GM23338 (cell line): ENCODE data around the gene FBRSL1. TPM values are rescaled to one million over a fixed set of nuclear protein-coding genes. Genes with fewer than 3 reads are reported as not detected.

Experiments used
- ATAC-seq: fragments of 200-7000 bp; cut with Tn5 transposase; 3 replicates; pipeline ENCODE4 v1.9.1; 2020
- DNase-seq: peaks from one replicate; pipeline ENCODE4 v3.0.0-alpha.2; 2015; ENCODE audit warnings: low spot score
- H2AFZ ChIP-seq: fragments of 200-600 bp; sonication (generic); 2 replicates; pipeline ENCODE4 v1.8.0; 2016; ENCODE audit warnings: antibody characterized with exemption, mild to moderate bottlenecking, moderate library complexity
- H3F3A ChIP-seq: fragments of 200-600 bp; sonication (generic); replicated peaks from 2 replicates; pipeline ENCODE4 v1.8.0; 2017; ENCODE audit warnings: antibody characterized with exemption, mixed run types, low read depth
- H3K27ac ChIP-seq: fragments of 200-600 bp; sonication (generic); 2 replicates; pipeline ENCODE4 v1.6.1; 2016; ENCODE audit warnings: low read depth
- H3K27me3 ChIP-seq: fragments of 200-600 bp; sonication (generic); 2 replicates; pipeline ENCODE4 v1.8.0; 2016; ENCODE audit warnings: mild to moderate bottlenecking, mixed run types, moderate library complexity; ENCODE audit not compliant: insufficient read depth
- H3K36me3 ChIP-seq: fragments of 200-600 bp; sonication (generic); 2 replicates; pipeline ENCODE4 v1.8.0; 2016; ENCODE audit warnings: mild to moderate bottlenecking; ENCODE audit not compliant: insufficient read depth
- H3K4me1 ChIP-seq: fragments of 200-600 bp; sonication (generic); 2 replicates; pipeline ENCODE4 v1.8.0; 2016; ENCODE audit warnings: mild to moderate bottlenecking, moderate library complexity; ENCODE audit not compliant: insufficient read depth
- H3K4me2 ChIP-seq: fragments of 200-600 bp; sonication (generic); 2 replicates; pipeline ENCODE4 v1.7.1; 2017; ENCODE audit warnings: mixed run types
- H3K4me3 ChIP-seq: fragments of 200-600 bp; sonication (generic); 2 replicates; pipeline ENCODE4 v1.6.1; 2016; ENCODE audit warnings: mixed run types
- H3K79me2 ChIP-seq: fragments of 200-600 bp; sonication (generic); replicated peaks from 2 replicates; pipeline ENCODE4 v1.8.0; 2017; ENCODE audit warnings: mild to moderate bottlenecking; ENCODE audit not compliant: insufficient read depth
- H3K9me2 ChIP-seq: fragments of 200-600 bp; sonication (generic); 2 replicates; pipeline ENCODE4 v1.8.0; 2017; ENCODE audit not compliant: insufficient read depth
- H4K20me1 ChIP-seq: fragments of 200-600 bp; sonication (generic); replicated peaks from 2 replicates; pipeline ENCODE4 v1.8.0; 2017; ENCODE audit warnings: mild to moderate bottlenecking; ENCODE audit not compliant: insufficient read depth
- H3K27ac Mint-ChIP-seq: 2 replicates; pipeline ENCODE4 v1.8.0; 2020; ENCODE audit warnings: inconsistent platforms, mild to moderate bottlenecking, moderate library complexity, mixed read lengths
- H3K27me3 Mint-ChIP-seq: 3 replicates; pipeline ENCODE4 v1.8.0; 2022; ENCODE audit warnings: low read depth, mild to moderate bottlenecking, moderate library complexity, mixed read lengths, inconsistent platforms; ENCODE audit not compliant: insufficient read depth, poor library complexity
- H3K36me3 Mint-ChIP-seq: 3 replicates; pipeline ENCODE4 v1.8.0; 2021; ENCODE audit warnings: low read depth, mild to moderate bottlenecking, inconsistent platforms, moderate library complexity, mixed read lengths
- H3K4me1 Mint-ChIP-seq: 3 replicates; pipeline ENCODE4 v1.8.0; 2020; ENCODE audit warnings: mild to moderate bottlenecking, inconsistent platforms, mixed read lengths
- H3K4me3 Mint-ChIP-seq: 3 replicates; pipeline ENCODE4 v1.8.0; 2021; ENCODE audit warnings: moderate library complexity, mild to moderate bottlenecking, inconsistent platforms, mixed read lengths
- H3K9me3 Mint-ChIP-seq: 3 replicates; pipeline ENCODE4 v1.8.0; 2020; ENCODE audit warnings: moderate library complexity, mild to moderate bottlenecking, inconsistent platforms, mixed read lengths
- CREB1 ChIP-seq: fragments of 250-450 bp; sonication (Bioruptor Pico); IDR thresholded peaks from 2 replicates; pipeline ENCODE4 v1.5.0; 2020; ENCODE audit warnings: low read depth, mild to moderate bottlenecking, moderate library complexity
- EZH2 ChIP-seq: fragments of 200-600 bp; sonication (generic); IDR thresholded peaks from one replicate; pipeline ENCODE4 v1.8.0; 2017; ENCODE audit warnings: antibody characterized with exemption, mild to moderate bottlenecking, low read depth; ENCODE audit not compliant: unreplicated experiment
- EZH2phosphoT487 ChIP-seq: fragments of 200-600 bp; sonication (generic); IDR thresholded peaks from one replicate; pipeline ENCODE4 v1.8.1; 2018; ENCODE audit warnings: antibody characterized with exemption; ENCODE audit not compliant: unreplicated experiment
- JUNB ChIP-seq: IDR thresholded peaks from one replicate; pipeline ENCODE4 v1.6.1; 2016; ENCODE audit warnings: antibody characterized with exemption; ENCODE audit not compliant: unreplicated experiment
- POLR2AphosphoS5 ChIP-seq: IDR thresholded peaks from 2 replicates; pipeline ENCODE4 v1.6.1; 2016; ENCODE audit warnings: antibody characterized with exemption, low read depth
- STAT1 ChIP-seq: IDR thresholded peaks from one replicate; pipeline ENCODE4 v1.6.1; 2016; ENCODE audit warnings: antibody characterized with exemption; ENCODE audit not compliant: unreplicated experiment
- ZNF114 ChIP-seq: fragments of 250-450 bp; sonication (Bioruptor Pico); IDR thresholded peaks from 2 replicates; pipeline ENCODE4 v1.5.0; 2020; ENCODE audit warnings: mild to moderate bottlenecking, moderate library complexity
- ZNF462 ChIP-seq: fragments of 250-450 bp; sonication (Bioruptor Pico); IDR thresholded peaks from 2 replicates; pipeline ENCODE4 v1.5.0; 2020; ENCODE audit warnings: mild to moderate bottlenecking, moderate library complexity
- polyA plus RNA-seq: library from polyadenylated mRNA; unstranded; fragments of >200 nt; fragmentation: Nextera tagmentation; extraction: Ambion mirVana; gene quantifications from 2 replicates; pipeline ENCODE4 v1.2.1, GENCODE V29; 2016
- total RNA-seq: library from RNA; depleted of rRNA; stranded (reverse); fragments of >200 nt; shearing (Covaris generic); gene quantifications from 2 replicates; pipeline ENCODE4 v1.2.3, GENCODE V29; 2014
- TF ChIP-seq, protein P1 (sequence below): IDR thresholded peaks from 2 replicates; pipeline ENCODE4 v1.6.1; 2016; ENCODE audit warnings: antibody characterized with exemption

The FBRSL1 gene
- total and polyA plus RNA-seq, 2 experiments from 2014 or later: 37.8 to 89.8 TPM

- TF ChIP-seq ZNF462 (CRISPR knock-in tag) (no peak), EZH2phosphoT487 (no peak), EZH2 (no peak), JUNB (no peak)
These were observed 35.6 kb upstream of the FBRSL1 start (continued) for GRCh38 chr12:132454193-132454932.

- H2AFZ ChIP-seq: no peak overlapping the region
- H3K4me3 ChIP-seq: no peak overlapping the region
- no peaks in the 10 kb centered on the region for H3K79me2 ChIP-seq
- H3K4me1 ChIP-seq: no peaks in the 10 kb centered on the region
- H3F3A ChIP-seq: peaks cover 10% of the 10 kb centered on the region; the same call in 1 of the 2 replicates
- DNase-seq (no peak), ATAC-seq (no peak)
- no peak overlapping the region for H3K27ac ChIP-seq
- H3K9me3 Mint-ChIP-seq: peaks cover 17% of the 10 kb centered on the region
- no peaks in the 10 kb centered on the region for H3K9me2 ChIP-seq
- peaks cover 6% of the 10 kb centered on the region; the same call in 2 of the 3 replicates for H3K36me3 Mint-ChIP-seq
- peaks cover 52% of the 10 kb centered on the region for H3K27me3 Mint-ChIP-seq
- TF ChIP-seq JUNB (no peak), EZH2 (no peak), POLR2AphosphoS5 (no peak), EZH2phosphoT487 (no peak), CREB1 (CRISPR knock-in tag) (no peak), ZNF114 (CRISPR knock-in tag) (no peak), STAT1 (no peak)
- TF ChIP-seq, protein P1, sequence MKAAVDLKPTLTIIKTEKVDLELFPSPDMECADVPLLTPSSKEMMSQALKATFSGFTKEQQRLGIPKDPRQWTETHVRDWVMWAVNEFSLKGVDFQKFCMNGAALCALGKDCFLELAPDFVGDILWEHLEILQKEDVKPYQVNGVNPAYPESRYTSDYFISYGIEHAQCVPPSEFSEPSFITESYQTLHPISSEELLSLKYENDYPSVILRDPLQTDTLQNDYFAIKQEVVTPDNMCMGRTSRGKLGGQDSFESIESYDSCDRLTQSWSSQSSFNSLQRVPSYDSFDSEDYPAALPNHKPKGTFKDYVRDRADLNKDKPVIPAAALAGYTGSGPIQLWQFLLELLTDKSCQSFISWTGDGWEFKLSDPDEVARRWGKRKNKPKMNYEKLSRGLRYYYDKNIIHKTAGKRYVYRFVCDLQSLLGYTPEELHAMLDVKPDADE: no peak
- no peaks in the 10 kb centered on the region; the same call in 2 of the 3 replicates for H3K4me1 Mint-ChIP-seq
- H3K4me2 ChIP-seq: no peak overlapping the region
- H3K27me3 ChIP-seq: peaks cover 51% of the 10 kb centered on the region
- no peaks in the 10 kb centered on the region for H4K20me1 ChIP-seq
- no peak overlapping the region for H3K27ac Mint-ChIP-seq
- H3K36me3 ChIP-seq: no peaks in the 10 kb centered on the region
- no peak overlapping the region for H3K4me3 Mint-ChIP-seq
These were observed 35.0 kb upstream of the FBRSL1 start for GRCh38 chr12:132454933-132455418.
